Activated naive CD4-positive, alpha-beta T cell treated with anti-CD3 and anti-CD28 coated beads for 36 hours (primary cell): ENCODE data around the gene TRIM52. TPM values are rescaled to one million over a fixed set of nuclear protein-coding genes. Genes with fewer than 3 reads are reported as not detected.
A peak's percentile ranks its signal among the peaks of the same experiment; 100 is the strongest.

Experiments
- CTCF ChIA-PET: fragments of 350-600 bp; sonication (Branson Sonifier 250); formaldehyde crosslinking; loops from one replicate; lab custom pipeline; 2021; ENCODE audit warnings: antibody characterized with exemption; lab: Charles Lee
- DNase-seq: peaks from one replicate; pipeline ENCODE4 v3.0.0-alpha.2; 2020
- H3K27ac Mint-ChIP-seq: one replicate; pipeline ENCODE4 v1.8.0; 2021; ENCODE audit warnings: mild to moderate bottlenecking, mixed read lengths
- H3K27me3 Mint-ChIP-seq: one replicate; pipeline ENCODE4 v1.8.0; 2021; ENCODE audit warnings: low read depth, mixed read lengths
- H3K36me3 Mint-ChIP-seq: one replicate; pipeline ENCODE4 v1.8.0; 2021; ENCODE audit warnings: low read depth, mixed read lengths
- H3K4me1 Mint-ChIP-seq: one replicate; pipeline ENCODE4 v1.8.0; 2021; ENCODE audit warnings: low read depth, mixed read lengths
- H3K4me3 Mint-ChIP-seq: one replicate; pipeline ENCODE4 v1.8.0; 2021; ENCODE audit warnings: mild to moderate bottlenecking, moderate library complexity, mixed read lengths
- H3K9me3 Mint-ChIP-seq: one replicate; pipeline ENCODE4 v1.8.0; 2021; ENCODE audit warnings: mixed read lengths
- intact Hi-C: fragments of 100-400 bp; cut with micrococcal nuclease; formaldehyde crosslinking; loops from one replicate; pipeline ENCODE4 v1.15.1; 2023
- total RNA-seq, 2 experiments: library from RNA; stranded (reverse); gene quantifications; one replicate each; pipeline ENCODE4 v1.2.3, GENCODE V29; 2021

Gene TRIM52
- total RNA-seq, 2 experiments from 2014 or later, result 10.5 to 10.9 TPM

DNA sequence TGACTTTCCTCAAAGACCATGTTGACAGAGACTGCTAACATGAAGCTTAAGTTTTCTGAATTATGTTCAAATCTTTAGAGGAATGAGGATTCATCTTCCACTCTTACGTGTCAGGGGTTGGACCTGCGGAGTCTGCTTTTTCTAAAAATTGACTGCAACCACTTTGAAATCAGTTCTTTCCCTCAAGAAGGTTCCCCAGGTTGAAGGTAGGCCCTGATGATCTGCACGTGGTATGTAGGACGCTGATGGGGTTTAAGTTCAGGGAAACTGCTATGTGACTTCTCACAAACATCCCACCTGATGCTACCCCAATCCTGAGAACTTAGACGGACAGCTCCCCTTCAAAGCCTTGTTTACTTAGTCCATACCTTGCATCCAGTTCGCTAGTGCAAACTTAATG lies 24.5 kb downstream of the TRIM52 start:
- H3K9me3 Mint-ChIP-seq, result no peaks in the 10 kb centered on the region
- intact Hi-C loops, result no loop called here
- CTCF ChIA-PET, result interaction anchor here (1.0 kb wide), 1 partner anchor 9 kb away, joined by 6 read pairs; no protein-coding TSS in a partner anchor
- H3K27me3 Mint-ChIP-seq, result no peaks in the 10 kb centered on the region
- H3K4me1 Mint-ChIP-seq, result peaks cover 38% of the 10 kb centered on the region
- DNase-seq, result no peak
- H3K27ac Mint-ChIP-seq, result peak overlapping the region; percentile 26
- H3K4me3 Mint-ChIP-seq, result no peak overlapping the region
- peaks cover 65% of the 10 kb centered on the region for H3K36me3 Mint-ChIP-seq

DNA sequence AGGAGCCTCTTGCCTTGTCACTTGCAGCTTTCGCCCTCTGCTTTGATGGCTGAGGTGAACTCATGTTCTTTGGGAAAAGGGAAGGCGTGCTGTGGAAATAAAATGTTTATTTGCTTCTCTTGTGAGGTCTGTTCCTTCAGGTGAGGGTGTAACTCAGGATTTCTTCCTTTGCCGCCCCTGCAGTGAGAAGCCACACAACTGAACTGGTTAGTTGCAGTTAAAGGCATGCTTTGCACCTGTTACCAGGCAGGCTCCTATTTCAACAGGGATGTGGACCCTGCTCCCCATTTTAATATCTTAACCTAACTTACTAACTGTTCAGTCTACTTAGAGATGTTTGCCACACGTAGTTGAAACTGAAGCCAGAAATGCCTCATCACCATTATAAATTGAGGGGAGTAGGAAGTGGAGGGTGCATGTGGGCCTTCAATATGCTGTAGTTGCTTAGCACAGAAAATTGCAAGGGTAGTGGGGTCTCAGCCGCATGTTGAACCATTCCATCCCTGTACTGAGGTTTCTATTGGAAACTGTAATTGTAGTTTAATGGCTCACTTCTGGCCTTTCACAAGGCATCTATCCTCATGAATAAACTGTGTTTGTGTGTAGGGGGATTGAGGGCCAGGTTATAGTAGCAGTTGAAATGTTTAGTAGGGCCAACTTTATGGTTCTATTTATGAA lies 25.1 kb downstream of the TRIM52 start:
- Mint-ChIP-seq H3K4me3 (no peak overlapping the region), H3K27me3 (no peaks in the 10 kb centered on the region), H3K9me3 (no peaks in the 10 kb centered on the region), H3K27ac (peak overlapping the region; percentile 70), H3K36me3 (peaks cover 60% of the 10 kb centered on the region), H3K4me1 (peaks cover 33% of the 10 kb centered on the region)
- intact Hi-C loops, result no loop called here
- no peak for DNase-seq
- CTCF ChIA-PET, result interaction anchor here (1.0 to 1.8 kb wide), 2 partner anchors 8 to 10 kb away, joined by 5 to 6 read pairs; no protein-coding TSS in a partner anchor

DNA sequence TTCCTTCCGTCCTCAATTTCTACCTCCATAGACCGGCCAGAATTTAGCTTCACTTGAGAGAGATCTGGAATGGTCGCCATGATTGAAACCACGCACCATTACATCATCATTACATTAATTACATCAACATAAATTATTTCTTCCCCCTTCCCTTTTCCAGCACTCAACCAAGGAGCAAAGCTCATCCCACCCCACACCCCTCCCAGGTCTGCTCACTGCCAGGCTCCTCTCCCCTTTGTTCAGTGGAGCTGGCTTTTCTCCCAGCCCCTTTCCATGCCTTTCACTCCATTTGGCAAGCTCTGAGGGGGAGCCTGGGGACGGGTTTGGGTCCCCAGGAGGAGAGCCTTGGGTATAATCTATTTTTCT lies 25.6 kb downstream of the TRIM52 start:
- intact Hi-C loops, result no loop called here
- Mint-ChIP-seq H3K4me3 (no peak overlapping the region), H3K4me1 (peaks cover 33% of the 10 kb centered on the region), H3K36me3 (peaks cover 56% of the 10 kb centered on the region), H3K27ac (peak overlapping the region; percentile 70), H3K9me3 (no peaks in the 10 kb centered on the region), H3K27me3 (no peaks in the 10 kb centered on the region)
- CTCF ChIA-PET, result interaction anchor here (1.8 kb wide), 1 partner anchor 9 kb away, joined by 5 read pairs; no protein-coding TSS in a partner anchor
- DNase-seq, result no peak

DNA sequence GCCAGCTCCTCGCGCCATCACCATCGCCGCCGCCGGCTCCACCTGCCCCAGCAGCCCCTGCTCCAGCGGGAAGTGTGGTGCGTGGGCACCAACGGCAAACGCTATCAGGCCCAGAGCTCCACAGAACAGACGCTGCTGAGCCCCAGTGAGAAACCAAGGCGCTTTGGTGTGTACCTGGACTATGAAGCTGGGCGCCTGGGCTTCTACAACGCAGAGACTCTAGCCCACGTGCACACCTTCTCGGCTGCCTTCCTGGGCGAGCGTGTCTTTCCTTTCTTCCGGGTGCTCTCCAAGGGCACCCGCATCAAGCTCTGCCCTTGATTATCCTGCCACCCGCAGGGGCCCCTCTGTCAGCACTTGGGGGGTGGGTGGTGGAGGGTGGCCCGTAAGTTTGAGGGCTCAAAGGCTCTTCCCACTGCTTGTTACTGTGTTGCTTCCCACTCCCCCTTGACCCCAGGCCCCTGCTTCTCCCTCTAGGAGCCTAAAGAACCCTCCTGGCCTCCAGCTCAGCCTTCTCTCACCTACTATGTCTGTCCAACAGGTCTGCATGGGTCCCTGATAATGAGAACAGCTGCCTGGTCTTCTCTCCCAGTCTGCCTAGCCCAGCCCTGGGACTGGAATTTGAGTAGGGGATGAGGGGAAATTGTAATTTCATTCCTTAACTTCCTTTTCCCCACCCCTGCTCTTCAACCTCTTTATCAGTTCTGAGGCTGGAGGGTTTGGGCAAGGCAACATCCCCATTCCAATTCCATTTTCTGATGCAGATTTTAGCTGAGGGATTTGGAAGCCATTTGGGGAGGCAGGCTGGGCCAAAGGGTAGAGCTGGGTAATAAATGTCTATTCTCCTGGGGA lies 26.3 kb downstream of the TRIM52 start:
- H3K27ac Mint-ChIP-seq, result peak overlapping the region; percentile 70
- CTCF ChIA-PET, result interaction anchor here (1.8 kb wide), 1 partner anchor 9 kb away, joined by 5 read pairs; no protein-coding TSS in a partner anchor
- H3K4me1 Mint-ChIP-seq, result peaks cover 33% of the 10 kb centered on the region
- H3K36me3 Mint-ChIP-seq, result peaks cover 51% of the 10 kb centered on the region
- H3K4me3 Mint-ChIP-seq, result no peak overlapping the region
- intact Hi-C loops, result no loop called here
- no peaks in the 10 kb centered on the region for H3K27me3 Mint-ChIP-seq
- DNase-seq, result no peak
- no peaks in the 10 kb centered on the region for H3K9me3 Mint-ChIP-seq

DNA sequence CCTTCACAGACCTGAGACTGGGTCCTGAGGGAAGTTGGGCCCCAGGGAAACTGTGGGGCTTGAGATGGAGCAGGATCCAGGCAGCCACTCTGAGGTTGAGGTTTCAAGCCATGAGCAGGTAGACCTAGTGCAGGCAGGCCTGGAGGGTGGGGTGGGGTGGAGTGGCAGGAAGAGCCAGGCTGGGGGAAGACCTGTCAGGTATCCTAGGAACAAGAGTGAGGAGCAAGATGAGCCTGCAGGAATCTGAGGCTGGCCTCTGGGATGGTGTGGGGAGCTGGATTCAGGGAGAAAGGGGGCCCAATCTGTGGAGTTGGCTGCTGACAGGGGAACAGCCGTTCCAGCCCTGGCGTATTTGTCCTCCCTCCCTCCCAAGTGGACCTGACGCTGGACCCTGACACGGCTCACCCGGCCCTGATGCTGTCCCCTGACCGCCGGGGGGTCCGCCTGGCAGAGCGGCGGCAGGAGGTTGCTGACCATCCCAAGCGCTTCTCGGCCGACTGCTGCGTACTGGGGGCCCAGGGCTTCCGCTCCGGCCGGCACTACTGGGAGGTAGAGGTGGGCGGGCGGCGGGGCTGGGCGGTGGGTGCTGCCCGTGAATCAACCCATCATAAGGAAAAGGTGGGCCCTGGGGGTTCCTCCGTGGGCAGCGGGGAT lies 27.0 kb downstream of the TRIM52 start:
- H3K36me3 Mint-ChIP-seq, result peaks cover 51% of the 10 kb centered on the region
- no peaks in the 10 kb centered on the region for H3K27me3 Mint-ChIP-seq
- H3K4me1 Mint-ChIP-seq, result peaks cover 32% of the 10 kb centered on the region
- intact Hi-C loops, result no loop called here
- H3K9me3 Mint-ChIP-seq, result no peaks in the 10 kb centered on the region
- DNase-seq, result no peak
- no peak overlapping the region for H3K4me3 Mint-ChIP-seq
- CTCF ChIA-PET, result no interaction called here
- no peak overlapping the region for H3K27ac Mint-ChIP-seq

DNA sequence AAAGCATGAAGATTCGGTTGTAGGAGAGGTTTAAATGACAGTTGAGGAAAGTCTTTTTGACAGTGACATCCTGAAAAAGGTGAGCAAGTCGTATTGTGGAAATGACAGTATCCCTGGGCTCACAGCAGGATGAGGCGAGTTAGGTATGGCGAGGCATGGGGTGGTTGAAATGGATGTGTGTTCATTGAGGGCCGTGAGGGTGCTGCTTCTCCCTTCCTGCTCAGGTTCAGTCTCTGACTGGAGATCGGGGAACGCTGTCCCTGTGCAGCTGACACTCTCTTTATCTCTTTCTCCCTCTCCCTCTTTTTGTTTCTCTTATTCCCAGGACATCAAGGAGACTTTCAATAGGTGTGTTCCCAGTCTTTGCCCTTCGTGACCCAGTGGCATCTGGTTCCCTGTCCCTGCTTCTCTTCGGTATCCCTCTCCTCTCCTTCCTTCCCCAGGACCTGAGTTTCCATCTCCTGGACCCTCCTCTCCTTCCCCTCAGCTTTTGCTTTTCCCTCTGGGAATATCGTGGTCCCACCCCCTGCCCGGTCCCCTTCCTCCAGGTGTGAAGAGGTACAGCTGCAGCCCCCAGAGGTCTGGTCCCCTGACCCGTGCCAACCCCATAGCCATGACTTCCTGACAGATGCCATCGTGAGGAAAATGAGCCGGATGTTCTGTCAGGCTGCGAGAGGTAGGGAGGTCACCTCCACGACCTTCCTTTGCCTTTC lies 27.7 kb downstream of the TRIM52 start:
- H3K27ac Mint-ChIP-seq, result peak overlapping the region; percentile 19
- no peak overlapping the region for H3K4me3 Mint-ChIP-seq
- H3K27me3 Mint-ChIP-seq, result no peaks in the 10 kb centered on the region
- intact Hi-C loops, result no loop called here
- H3K4me1 Mint-ChIP-seq, result peaks cover 27% of the 10 kb centered on the region
- peaks cover 44% of the 10 kb centered on the region for H3K36me3 Mint-ChIP-seq
- no peaks in the 10 kb centered on the region for H3K9me3 Mint-ChIP-seq
- DNase-seq, result no peak
- CTCF ChIA-PET, result interaction anchor here (0.7 kb wide), 1 partner anchor 10 kb away, joined by 3 read pairs; the partner anchor contains the start of gene TRIM41

DNA sequence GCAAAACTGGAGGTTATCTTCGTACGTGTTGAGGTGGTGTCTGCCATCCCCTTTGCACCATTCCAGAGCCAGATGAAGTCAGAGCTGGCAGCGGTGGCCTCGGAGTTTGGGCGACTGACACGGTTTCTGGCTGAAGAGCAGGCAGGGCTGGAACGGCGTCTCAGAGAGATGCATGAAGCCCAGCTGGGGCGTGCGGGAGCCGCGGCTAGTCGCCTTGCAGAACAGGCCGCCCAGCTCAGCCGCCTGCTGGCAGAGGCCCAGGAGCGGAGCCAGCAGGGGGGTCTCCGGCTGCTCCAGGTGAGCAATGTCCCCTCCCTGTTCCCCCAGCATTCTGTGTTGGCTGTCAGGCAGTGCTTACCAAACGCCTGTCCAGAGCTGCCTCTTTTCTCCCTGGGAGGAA lies 28.4 kb downstream of the TRIM52 start:
- CTCF ChIA-PET, result interaction anchor here (0.7 kb wide), 1 partner anchor 9 kb away, joined by 3 read pairs; the partner anchor contains the start of gene TRIM41
- H3K4me3 Mint-ChIP-seq, result no peak overlapping the region
- no peak for DNase-seq
- peaks cover 21% of the 10 kb centered on the region for H3K4me1 Mint-ChIP-seq
- H3K27ac Mint-ChIP-seq, result no peak overlapping the region
- intact Hi-C loops, result no loop called here
- H3K36me3 Mint-ChIP-seq, result peaks cover 38% of the 10 kb centered on the region
- no peaks in the 10 kb centered on the region for H3K27me3 Mint-ChIP-seq
- H3K9me3 Mint-ChIP-seq, result no peaks in the 10 kb centered on the region

DNA sequence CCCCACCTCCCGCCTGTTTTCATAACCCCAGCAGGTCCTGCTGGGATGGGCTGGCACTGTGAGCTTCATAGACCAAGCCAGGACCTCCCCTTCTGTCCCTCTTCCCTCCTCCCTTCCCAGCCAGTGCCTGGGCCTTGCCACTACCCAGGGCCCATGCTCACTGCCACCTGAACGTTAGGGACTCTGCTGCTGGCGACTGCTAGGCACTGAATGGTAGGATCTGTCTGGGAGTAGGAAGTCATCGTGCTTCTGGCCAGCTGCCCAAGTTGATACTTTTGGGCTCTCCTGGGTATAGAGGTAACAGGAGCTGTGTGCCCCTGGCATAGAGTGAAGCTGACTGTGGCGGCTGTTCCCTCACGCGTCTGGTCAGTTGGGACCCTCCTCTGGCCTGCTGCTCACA lies 29.5 kb downstream of the TRIM52 start:
- Mint-ChIP-seq H3K9me3 (no peaks in the 10 kb centered on the region), H3K4me3 (no peak overlapping the region), H3K27me3 (no peaks in the 10 kb centered on the region), H3K36me3 (peaks cover 26% of the 10 kb centered on the region), H3K27ac (peak overlapping the region; percentile 65), H3K4me1 (peaks cover 21% of the 10 kb centered on the region)
- DNase-seq, result no peak
- intact Hi-C loops, result no loop called here
- CTCF ChIA-PET, result no interaction called here

DNA sequence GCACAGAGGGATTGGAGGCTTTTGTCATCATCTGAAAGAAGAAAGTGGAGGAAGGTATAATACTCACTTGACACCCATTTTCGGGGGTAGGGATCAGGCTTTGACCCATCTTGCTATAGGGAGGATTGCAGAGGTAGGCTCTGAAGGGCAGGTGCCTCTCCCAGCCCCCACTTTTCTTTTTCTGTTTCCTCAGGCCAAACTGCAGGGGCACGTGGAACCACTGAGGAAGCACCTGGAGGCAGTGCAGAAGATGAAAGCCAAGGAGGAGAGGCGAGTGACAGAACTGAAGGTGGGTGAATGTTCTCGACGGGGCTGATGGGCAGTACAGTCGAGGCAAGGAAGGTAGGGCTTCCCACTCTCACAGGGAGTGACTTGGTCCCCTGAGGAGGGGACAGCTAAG lies 30.4 kb downstream of the TRIM52 start:
- Mint-ChIP-seq H3K9me3 (no peaks in the 10 kb centered on the region), H3K4me3 (no peak overlapping the region), H3K27me3 (no peaks in the 10 kb centered on the region), H3K27ac (peak overlapping the region; percentile 31), H3K36me3 (peaks cover 22% of the 10 kb centered on the region), H3K4me1 (peaks cover 27% of the 10 kb centered on the region)
- intact Hi-C loops, result no loop called here
- CTCF ChIA-PET, result no interaction called here
- no peak for DNase-seq

DNA sequence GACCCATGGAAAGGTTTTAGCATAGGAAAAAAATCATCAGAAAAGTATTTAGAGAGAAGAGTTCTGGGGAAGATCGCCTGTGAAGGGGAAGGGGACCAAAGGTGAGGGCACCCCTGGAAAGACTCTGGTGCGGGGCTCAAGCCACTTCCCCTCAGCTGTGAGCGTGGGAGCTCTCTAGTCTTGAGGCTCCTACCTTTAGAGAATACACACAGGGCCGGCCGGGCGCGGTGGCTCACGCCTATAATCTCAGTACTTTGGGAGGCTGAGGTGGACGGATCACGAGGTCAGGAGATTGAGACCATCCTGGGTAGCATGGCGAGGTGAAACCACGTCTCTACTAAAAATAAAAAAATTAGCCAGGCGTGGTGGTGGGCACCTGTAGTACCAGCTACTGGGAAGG lies 30.9 kb downstream of the TRIM52 start:
- CTCF ChIA-PET, result no interaction called here
- Mint-ChIP-seq H3K27ac (peak overlapping the region; percentile 55), H3K9me3 (no peaks in the 10 kb centered on the region), H3K27me3 (no peaks in the 10 kb centered on the region), H3K4me1 (peaks cover 31% of the 10 kb centered on the region), H3K36me3 (peaks cover 19% of the 10 kb centered on the region), H3K4me3 (no peak overlapping the region)
- intact Hi-C loops, result no loop called here
- DNase-seq, result no peak

DNA sequence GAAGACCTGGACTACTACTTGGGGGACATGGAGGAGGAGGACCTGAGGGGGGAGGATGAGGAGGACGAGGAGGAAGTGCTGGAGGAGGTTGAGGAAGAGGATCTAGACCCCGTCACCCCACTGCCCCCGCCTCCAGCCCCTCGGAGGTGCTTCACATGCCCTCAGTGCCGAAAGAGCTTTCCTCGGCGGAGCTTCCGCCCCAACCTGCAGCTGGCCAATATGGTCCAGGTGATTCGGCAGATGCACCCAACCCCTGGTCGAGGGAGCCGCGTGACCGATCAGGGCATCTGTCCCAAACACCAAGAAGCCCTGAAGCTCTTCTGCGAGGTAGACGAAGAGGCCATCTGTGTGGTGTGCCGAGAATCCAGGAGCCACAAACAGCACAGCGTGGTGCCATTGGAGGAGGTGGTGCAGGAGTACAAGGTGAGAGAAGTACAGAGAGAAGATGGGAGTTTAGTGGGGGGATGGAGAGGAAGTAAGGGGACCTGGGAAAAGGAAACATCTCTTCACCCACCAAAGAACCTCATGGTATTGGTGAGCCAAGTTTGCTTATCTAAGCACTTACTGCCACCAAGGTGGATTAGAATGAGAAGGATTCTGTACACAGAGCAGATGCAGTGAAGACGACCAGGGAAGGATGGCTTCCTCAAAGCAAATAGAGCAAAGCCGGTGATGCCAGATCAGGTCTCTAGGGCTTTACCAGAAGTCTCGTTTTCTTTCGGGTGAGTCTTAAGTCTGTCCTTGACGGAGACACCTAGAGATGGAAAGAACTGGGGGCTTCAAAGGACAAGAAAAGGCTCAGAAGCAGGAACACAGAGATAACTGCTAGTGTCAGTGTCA lies 36.3 kb downstream of the TRIM52 start:
- Mint-ChIP-seq H3K4me3 (peak overlapping the region; percentile 96), H3K36me3 (peaks cover 19% of the 10 kb centered on the region), H3K9me3 (no peaks in the 10 kb centered on the region), H3K27me3 (peaks cover 4% of the 10 kb centered on the region), H3K27ac (peak overlapping the region; percentile 100), H3K4me1 (peaks cover 55% of the 10 kb centered on the region)
- CTCF ChIA-PET, result interaction anchor here (1.6 kb wide), 1 partner anchor 40 kb away, joined by 6 read pairs; no protein-coding TSS in a partner anchor
- DNase-seq, result peak; percentile 50
- intact Hi-C loops, result no loop called here
